Renal cortex interstitium (tissue), 11 donors: ENCODE measurements around the gene TICRR. TPM values are rescaled to one million over a fixed set of nuclear protein-coding genes. Genes with fewer than 3 reads are reported as not detected.

Experiments used
- DNase-seq, 11 donors: peaks; one replicate each; pipeline ENCODE4 v3.0.0-alpha.2; 2013; ENCODE audit warnings: low read depth in 9 of 11, low spot score in 4 of 11; ENCODE audit errors: extremely low read depth in 1 of 11
- polyA plus RNA-seq, 3 donors: library from polyadenylated mRNA; unstranded; fragments of 120-200 nt; gene quantifications; one replicate each; pipeline ENCODE4 v1.2.1, GENCODE V29; 2013; ENCODE audit not compliant: insufficient read length in 3 of 3

Gene TICRR
- polyA plus RNA-seq, 3 donors, result 10.6 to 13.4 (median 12.3) TPM

DNA sequence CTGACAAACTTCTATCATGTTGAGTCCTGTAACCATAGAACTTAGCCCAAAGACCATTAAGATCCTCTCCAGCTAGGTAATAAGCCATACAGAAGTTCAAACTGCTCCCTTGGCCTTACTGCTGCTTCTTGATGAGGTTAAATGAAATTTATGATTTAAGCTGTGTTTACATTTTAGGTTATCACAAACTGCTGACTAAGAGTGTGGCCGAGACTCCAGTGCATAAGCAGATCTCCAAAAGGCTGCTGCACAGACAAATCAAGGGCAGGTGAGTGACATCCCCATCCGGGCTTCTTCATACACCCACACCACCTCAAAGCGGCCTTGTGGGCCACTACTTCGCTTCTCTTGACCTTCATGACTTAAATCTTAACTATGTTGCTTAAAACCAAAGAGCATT is 41.0 kb downstream of the TICRR start:
- DNase-seq, result no peak

DNA sequence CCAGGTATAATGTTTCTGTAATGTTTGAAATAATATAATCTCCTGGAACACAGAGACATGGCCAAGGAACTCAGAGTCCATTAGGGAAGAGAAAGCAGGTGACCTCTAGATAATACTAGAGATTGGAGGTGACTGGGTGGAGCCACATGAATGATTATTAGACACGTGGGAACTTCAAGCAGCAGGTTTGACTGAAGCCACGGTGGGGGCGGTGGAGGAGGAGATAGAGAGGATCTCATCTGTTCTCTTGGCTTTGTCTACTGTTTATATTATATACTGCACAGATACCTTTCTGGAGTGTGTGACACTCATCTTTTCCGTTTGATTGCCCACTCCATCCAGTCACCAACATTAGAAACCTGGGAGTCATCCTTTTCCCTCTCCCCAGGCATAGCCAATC is 46.3 kb downstream of the TICRR start:
- no peak for DNase-seq

DNA sequence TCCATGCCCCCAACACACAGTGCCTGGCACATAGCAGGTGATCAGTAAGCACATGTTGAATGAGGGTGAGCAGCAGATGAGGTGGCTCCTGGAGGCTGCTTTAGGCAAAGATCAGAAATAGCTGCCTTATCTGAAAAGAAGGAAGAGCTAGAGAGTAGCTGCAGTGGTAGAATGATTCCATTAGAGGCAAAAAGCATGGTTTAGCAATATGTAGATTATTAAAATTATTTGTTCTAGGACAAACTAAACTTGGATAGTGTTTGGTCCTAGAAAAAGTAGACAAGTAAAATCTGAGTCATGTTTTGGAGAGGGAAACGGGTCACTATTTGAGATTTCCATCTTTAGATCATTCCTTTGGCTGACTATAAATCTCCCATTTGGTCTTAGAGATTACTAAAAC is 47.9 kb downstream of the TICRR start:
- DNase-seq, result no peak

DNA sequence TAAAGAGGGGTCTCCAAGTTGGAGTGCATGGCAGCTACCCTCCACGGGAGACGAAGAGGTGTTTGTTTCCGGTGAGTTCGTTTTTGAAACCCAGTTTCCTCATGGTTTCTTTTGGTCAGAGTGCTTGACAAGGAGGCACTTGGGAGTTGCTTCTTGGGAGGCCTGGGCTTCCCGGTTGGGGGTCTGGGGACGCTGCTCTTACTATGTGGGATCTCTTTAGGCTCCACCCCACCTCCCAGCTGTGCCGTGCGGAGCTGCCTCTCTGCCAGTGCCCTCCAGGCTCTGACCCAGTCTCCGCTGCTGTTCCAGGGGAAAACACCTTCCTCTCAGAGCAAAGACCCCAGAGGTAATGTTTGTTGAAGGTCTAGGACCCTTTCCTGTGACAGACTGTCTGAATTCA is 50.4 kb downstream of the TICRR start:
- no peak for DNase-seq

DNA sequence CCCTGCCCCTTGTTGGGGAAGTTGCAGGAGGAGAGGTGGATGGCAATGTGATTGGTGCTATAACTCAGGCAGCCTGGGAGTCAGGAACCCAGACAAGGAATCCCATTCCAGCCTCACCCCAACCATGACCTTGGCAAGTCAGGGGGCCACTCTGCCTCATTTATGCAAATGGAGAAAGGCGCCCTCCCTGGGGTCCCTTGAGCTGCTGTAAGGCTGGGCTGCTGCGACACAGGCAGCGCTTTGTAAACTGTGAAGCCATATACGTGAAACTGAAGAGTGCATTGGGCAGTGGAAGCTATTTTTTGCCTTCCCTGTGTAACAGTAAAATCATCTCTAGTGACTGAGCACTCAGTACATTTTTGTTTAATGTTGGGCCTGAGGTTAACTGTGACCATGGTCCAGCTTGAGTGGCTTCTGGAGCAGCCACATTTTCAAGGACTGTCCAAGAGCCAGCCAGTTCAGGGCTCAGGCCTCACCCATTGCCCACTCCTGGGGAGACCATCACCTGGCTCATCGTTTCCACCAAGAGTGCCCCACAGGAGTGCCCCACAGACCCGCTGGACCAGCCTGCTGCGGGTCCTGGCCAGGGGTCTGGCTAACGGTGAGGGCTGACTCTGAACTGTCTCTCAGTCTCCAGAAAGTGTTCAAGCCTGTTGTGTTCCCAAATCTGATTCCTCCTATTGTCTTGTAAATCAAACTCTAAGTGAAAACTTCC is 52.1 kb downstream of the TICRR start:
- no peak for DNase-seq

DNA sequence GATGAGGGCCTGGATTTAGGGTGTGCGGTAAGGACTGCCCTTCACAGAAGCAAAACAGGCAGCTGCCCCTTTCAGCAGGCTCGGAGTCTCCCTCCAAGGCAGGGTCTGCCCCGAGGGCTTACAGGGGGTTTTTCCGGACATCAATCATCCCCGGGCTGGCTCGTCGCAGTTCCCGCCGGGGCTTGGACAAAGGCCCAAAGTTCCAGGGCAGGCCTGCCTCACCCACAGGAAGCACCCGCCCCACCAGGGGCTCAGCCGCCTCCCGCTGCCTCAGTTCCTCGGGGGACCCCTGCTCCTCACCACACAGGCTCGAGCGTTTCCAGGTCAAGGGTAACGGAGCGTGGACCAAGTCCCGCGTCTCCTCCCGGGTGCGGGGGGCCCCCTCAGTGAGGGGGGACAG is 53.0 kb downstream of the TICRR start:
- DNase-seq, result no peak

DNA sequence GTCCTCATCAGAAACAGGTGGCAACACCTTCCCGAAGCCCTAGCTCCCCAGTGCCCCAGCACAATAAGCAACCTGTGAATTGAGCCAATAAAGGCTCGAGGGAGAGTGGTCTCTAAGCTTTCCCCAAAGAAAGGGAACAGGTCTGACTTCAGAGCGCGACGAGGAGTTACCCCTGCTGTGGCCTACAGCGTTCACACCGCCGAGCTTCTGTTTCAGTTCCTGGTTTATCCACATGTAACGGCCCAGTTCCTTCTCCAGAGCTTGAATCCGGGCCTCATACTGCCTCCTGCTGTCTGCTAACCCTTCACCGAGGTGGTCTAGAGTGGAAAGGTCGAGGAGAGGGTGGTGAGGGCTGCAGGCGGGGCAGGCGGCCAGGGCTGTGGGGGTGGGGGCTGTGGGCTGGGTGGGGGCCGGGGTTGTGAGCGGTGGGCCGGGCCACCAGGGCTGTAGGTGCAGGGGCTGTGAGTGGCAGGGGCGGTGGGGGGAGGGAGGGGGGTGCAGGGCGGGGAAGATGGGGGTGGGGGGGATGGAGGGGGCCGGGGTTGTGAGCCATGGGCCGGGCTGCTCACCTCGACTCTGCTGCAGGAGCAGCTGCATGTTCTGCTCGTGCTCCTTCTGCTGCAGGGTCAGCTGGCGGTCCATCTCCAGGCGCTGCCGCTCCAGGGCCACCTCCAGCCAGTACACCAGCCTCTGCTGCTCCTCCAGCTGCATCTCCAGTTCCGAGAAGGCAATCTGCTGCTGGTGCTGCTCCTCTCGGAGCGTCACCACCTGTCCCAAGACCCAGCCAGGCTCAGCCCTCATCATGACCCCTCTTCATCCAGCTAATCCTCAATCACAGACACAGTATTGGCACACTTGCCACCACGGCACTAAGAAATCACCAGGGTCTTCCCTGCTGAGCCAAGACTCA is 53.8 kb downstream of the TICRR start:
- DNase-seq, result no peak

DNA sequence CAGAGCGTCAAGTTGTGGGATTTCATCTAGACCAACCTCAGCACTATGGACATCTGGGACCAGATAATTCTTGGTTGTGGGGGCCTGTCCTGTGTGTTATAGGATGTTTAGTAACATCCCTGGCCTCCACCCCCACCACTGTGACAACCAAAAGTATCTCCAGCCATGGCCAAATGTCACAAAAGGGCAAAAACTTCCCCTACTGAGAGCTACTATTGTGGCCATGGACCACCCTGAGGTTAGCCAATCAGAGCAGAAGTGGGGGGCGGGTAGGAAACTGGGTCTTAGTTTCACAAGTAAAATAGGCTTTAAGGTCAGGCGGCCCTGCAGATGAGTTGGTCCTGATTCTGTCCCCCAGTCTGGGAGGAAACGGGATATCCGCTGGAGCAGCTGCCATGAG is 54.6 kb downstream of the TICRR start:
- DNase-seq, result no peak

DNA sequence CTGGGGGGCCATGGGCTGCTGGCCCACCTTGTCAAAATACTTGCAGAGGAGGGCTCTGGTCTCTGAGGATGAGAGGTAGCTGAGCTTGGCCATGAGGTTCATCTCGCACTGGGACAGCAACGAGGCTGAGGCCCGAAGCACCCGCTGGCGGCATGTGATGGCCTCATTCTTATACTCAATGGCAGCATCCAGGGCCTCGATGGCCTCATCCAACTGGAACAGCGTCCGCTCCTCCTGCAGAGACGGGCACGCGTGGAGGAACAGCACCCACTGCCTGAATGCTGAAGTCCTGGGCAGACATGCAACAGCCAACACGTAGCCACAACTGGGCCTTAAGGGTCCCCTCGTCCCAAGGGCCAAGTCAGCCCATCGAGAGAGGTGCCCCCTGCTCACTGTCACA is 55.0 kb downstream of the TICRR start:
- no peak for DNase-seq

DNA sequence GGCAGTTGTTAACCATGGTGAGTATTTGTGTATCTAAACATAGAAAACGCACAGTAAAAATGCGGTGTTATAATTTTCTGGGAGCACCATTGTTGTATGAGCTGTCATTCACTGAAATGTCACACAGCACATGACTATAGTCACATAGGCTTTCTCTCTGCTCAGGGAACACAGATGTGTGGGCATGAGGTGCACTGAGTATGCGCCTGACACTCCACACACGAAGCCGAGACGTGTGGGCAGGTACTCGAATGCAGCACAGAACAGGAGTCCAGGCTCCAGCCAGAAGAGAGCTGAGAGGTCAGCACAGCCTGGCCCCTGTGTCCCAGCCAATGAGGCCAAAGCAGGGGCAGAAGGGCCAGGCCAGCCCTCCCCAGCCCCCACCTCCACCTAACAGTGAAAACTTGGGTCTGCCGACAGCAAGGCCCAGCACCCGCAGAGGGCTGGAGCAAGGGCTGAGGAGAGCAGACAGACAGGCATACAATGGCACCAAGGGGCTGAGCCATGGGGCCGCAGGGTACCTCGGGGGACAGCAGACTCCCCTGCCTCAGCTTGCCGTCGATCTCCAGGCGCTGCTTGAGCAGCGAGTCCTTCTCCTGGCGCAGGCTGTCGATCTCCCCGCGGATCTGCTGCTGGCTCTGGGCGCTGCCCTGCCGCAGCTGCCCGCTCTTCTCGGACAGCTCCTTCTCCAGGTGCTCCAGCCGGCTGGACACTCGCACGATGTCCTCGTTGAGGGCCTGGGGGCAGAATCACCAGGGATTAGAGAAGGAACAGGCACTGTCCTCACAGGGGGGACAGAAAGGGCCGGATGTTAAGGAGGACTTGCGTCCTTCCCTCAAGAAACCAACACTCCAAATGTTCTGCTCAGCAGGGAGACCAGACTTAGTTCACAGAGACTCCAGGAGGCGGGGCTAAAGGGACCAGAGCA is 56.0 kb downstream of the TICRR start:
- no peak for DNase-seq

DNA sequence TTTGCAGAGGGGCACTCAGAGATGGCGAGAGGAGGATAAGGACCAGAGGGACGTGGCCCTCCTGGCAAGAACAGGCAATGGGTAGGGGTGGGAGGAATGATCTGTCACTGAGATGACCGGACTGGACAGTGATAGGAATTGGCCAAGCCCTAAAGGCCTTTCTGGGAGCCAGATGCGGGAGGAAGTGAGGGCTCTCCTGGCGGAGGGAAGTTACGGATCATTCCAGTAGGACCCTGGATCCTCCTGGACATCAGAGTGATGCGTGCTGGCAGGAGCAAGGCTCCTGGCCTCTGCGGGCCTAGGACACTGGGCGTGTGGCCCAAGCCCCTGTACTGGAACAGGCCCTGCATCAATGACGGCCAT is 56.6 kb downstream of the TICRR start:
- DNase-seq, result no peak

DNA sequence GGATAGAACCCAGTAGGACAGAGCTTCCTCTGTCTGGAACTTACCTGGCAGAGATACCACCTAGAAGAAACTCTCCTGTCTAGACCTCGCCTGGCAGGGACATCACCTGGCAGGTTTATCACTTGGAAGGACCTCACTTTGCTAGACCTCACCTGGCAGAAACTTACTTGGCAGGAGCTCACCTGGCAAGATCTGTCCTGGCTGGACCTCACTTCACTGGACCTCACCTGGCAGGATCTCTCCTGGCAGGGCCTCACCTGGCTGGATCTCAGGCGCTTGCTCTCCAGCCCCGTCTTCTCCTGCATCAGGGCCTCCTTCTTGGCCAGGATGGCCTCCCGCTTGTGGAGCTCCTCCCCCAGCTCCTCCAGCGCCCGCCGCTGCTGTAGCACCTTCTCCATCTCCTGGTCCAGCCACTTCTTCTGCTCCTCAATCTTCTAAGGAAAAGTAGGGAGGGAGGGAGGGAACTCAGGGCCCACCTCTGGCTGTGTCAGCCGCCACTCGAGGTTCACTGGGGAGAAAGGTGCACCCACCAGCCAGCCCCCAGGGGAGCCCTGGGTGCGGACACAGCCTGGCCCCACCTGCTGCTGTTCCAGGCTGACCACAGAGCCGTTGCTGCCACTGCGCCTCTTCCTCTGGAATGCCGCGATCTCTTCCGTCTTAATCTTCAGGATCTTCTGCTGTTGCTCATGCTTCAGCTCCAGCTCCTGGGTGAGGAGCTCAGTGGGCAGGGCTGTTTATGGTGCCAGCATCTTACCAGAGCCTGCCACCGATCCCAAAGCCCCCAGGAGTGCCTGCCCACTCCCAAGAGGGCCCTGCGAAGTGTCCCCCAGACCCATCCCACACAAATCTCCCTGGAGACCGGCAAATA is 57.5 kb downstream of the TICRR start:
- DNase-seq, result no peak

DNA sequence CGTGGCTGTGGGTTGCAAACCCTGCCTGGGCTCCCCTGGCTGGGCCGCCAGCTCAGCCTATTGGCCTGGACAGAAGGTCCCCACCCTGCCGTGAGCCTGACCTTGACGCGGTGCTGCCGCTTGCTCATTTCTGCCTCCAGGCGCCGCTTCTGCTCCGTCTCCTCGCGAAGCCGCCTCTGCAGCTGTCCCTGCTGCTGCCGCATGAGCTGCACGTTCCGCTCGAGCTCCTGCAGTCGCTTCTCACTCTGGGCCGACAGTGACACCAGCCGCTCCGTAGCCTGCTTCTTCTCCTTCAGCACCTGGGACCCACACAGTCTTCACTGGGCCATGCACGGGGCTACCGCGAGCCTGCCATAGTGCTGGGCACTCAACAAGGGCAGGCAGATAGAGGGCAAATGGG is 58.3 kb downstream of the TICRR start:
- no peak for DNase-seq

DNA sequence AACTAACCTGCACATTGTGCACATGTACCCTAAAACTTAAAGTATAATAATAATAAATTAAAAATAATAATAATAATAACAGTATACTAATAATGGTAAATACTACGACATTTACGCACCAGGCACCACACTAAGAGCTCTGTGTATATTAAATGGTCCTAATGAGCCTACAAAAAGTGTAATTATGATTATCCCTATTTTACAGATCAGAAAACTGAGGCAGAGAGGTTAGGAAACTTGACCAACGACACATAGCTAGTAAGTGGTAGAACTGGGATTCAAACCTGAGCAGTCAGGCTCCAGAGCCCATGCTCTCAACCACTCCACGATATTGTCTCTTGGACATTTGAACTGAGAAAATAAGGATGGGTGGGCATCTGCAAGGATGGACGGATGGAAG is 65.0 kb downstream of the TICRR start:
- DNase-seq, result no peak

DNA sequence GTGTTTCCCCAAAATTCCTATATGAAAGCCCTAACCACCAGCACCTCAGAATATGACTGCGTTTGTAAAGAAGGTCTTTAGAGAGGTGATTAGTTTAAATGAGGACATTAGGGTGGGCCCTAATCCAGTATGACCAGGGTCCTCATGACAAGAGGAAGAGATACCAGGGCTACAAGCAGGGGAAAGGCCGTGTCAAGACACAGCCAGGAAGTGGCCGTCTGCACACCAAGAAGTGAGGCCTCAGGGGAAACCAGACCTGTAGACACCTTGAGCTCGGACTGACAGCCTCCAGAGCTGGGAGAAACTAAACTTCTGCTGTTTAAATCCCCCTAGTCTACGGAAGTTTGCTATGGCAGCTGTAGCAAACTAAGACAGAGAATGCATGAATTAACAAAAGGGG is 65.8 kb downstream of the TICRR start:
- no peak for DNase-seq

DNA sequence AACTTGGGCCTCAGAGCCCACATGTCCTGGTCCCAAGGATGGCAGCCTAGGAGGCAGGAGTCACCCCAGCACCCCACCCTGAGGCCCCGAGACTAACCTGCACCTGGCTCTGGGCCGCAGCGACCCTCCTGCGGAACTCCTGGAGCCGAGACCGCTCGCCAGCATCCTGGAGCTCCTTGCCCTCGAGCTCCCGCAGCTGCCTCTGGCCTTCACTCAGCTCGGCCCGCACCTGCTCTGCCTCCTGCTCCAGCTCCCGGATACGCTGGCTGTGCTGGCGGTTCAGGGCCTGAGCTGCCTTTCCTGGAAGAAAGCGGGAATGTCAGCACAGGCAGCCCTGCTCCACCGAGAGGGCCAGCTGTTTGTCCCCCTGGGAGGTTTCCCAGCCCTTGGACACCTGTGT is 66.8 kb downstream of the TICRR start:
- DNase-seq, result no peak

DNA sequence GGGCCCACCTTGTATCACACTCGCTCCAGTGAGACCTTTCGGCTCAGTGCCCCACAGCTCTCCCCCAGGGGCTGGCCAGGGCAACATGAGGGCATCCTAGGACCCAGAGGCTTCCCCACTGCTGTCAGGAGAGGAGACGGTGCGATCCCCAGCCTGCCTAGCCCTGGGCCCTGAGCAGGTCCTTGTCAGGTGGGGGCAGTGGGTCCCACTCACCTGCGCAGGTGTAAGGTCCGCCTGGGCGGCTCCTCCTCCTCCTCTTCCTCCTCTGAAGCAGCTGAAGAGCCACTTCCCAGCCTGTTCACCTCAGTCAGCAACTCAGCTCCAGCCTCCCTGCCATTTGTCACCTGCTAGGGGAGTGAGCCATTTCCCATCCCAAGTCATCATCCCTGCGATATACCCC is 70.4 kb downstream of the TICRR start:
- DNase-seq, result no peak

DNA sequence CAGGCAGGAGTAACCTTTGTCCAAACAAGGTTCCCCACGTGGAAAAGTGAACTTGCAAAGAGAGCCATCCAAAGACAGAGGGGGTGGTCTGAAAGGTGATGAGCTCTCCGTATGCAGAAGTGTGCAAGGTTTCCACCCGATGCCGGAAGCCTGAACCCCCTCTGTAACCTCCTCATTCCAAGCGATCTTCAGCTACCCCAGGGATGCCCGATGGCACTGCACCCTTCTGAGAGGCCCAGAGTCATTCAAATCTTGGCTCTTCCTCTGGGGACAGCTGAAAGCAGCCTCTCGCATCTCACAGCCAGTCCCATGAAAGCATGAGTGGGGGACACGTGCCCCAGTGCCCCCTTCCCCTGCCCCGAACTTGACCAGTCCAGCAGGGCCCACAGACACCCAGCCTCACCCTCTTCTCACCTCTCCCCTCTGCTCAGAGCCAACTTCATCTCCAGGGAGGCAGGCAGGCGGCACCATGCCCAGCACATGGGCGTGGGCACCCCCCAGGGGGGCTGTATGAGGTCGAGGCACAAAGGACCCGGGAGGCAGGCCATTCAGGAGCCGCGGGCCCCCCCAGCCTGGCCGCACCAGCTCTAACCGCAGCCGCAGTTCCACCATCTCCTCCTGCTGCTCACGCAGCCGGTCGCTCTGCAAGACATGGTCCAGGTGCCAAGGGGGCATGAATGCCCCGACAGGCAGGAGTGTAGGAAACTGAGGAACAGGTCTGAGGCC is 71.3 kb downstream of the TICRR start:
- no peak for DNase-seq
